ENCODE results near the gene PLA2G2C.

- no peak for TF ChIP-seq CTCF (conservative IDR thresholded peaks at IDR 0.05 in 1 of 2, IDR thresholded peaks at IDR 0.05 in 1 of 2; ENCODE audit: extremely low read depth in 1 of 2, insufficient read depth in 1 of 2, low read depth in 1 of 2, low read length in 2 of 2)
- TF ChIP-seq EZH2 (IDR thresholded peaks at IDR 0.05; ENCODE audit: borderline replicate concordance, low read length): no peak
Observed at GRCh38 chr1:20143734-20144565, 42.4 kb downstream of the PLA2G2C start.
